HepG2 (cell line): Measurements from ENCODE around the gene PSMD4. TPM values are rescaled to one million over a fixed set of nuclear protein-coding genes. Genes with fewer than 3 reads are reported as not detected.

Source experiments
- AGO1 ChIP-seq: fragments of 200-400 bp; formaldehyde crosslinking; IDR thresholded peaks from 2 replicates; pipeline ENCODE4 v1.6.1; 2017; ENCODE audit warnings: mild to moderate bottlenecking, low read depth, low read length, moderate library complexity; ENCODE audit not compliant: poor library complexity, severe bottlenecking
- CBX5 ChIP-seq: sonication (generic); formaldehyde crosslinking; IDR thresholded peaks from 2 replicates; pipeline ENCODE4 v1.4.0; 2020; ENCODE audit warnings: missing genetic modification reagents, borderline replicate concordance
- CSRNP1 ChIP-seq: sonication (generic); formaldehyde crosslinking; IDR thresholded peaks from 2 replicates; pipeline ENCODE4 v1.8.1; 2023; ENCODE audit warnings: mild to moderate bottlenecking, missing genetic modification reagents
- GATAD2A ChIP-seq: IDR thresholded peaks from 2 replicates; pipeline ENCODE4 v1.6.1; 2016
- KDM4B ChIP-seq: sonication (generic); formaldehyde crosslinking; IDR thresholded peaks from 2 replicates; pipeline ENCODE4 v1.4.0; 2020; ENCODE audit warnings: missing genetic modification reagents
- KLF11 ChIP-seq: IDR thresholded peaks from 2 replicates; pipeline ENCODE4 v1.6.1; 2016; ENCODE audit warnings: missing compliant biosample characterization
- MAX ChIP-seq: IDR thresholded peaks from 2 replicates; pipeline ENCODE4 v1.6.1; 2012; ENCODE audit warnings: inconsistent platforms
- MYNN ChIP-seq: sonication (generic); formaldehyde crosslinking; IDR thresholded peaks from 2 replicates; pipeline ENCODE4 v1.4.0; 2020; ENCODE audit warnings: mild to moderate bottlenecking, low read depth, missing genetic modification reagents
- PBX2 ChIP-seq: IDR thresholded peaks from 2 replicates; pipeline ENCODE4 v1.6.1; 2016; ENCODE audit warnings: control low read depth
- PCBP2 ChIP-seq: fragments of 200-400 bp; formaldehyde crosslinking; optimal IDR thresholded peaks from 2 replicates; pipeline ENCODE3; 2018; ENCODE audit warnings: low read length, low read depth; ENCODE audit not compliant: poor library complexity, severe bottlenecking
- RFXAP ChIP-seq: sonication (generic); formaldehyde crosslinking; IDR thresholded peaks from 2 replicates; pipeline ENCODE4 v1.4.0; 2020; ENCODE audit warnings: missing genetic modification reagents, borderline replicate concordance
- SRSF1 ChIP-seq: fragments of 200-400 bp; formaldehyde crosslinking; optimal IDR thresholded peaks from 2 replicates; pipeline ENCODE3; 2017; ENCODE audit warnings: mild to moderate bottlenecking, low read depth, low read length, moderate library complexity
- ZBTB2 ChIP-seq: sonication (generic); formaldehyde crosslinking; IDR thresholded peaks from 2 replicates; pipeline ENCODE4 v1.8.0; 2022; ENCODE audit warnings: low read depth, missing genetic modification reagents
- ZNF282 ChIP-seq: fragments of 450-650 bp; IDR thresholded peaks from 2 replicates; pipeline ENCODE4 v1.6.1; 2018; ENCODE audit not compliant: partially characterized antibody
- ZNF567 ChIP-seq: sonication (generic); formaldehyde crosslinking; IDR thresholded peaks from 2 replicates; pipeline ENCODE4 v1.8.1; 2023; ENCODE audit warnings: mild to moderate bottlenecking, missing genetic modification reagents, borderline replicate concordance
- ZNF616 ChIP-seq: sonication (generic); formaldehyde crosslinking; IDR thresholded peaks from 2 replicates; pipeline ENCODE4 v1.5.0; 2020; ENCODE audit warnings: low read depth, mild to moderate bottlenecking, missing genetic modification reagents
- ZNF629 ChIP-seq: sonication (generic); formaldehyde crosslinking; conservative IDR thresholded peaks from 2 replicates; pipeline ENCODE4 v1.5.0; 2020; ENCODE audit warnings: missing genetic modification reagents
- ZSCAN20 ChIP-seq: sonication (generic); formaldehyde crosslinking; IDR thresholded peaks from 2 replicates; pipeline ENCODE4 v1.4.0; 2020; ENCODE audit warnings: missing genetic modification reagents, mild to moderate bottlenecking, borderline replicate concordance
- polyA plus RNA-seq, 8 experiments: library from polyadenylated mRNA; depleted of rRNA in 3 of 8; stranded (reverse) in 7 of 8; unstranded in 1 of 8; fragments of >200 nt; fragmentation: Illumina TruSeq in 4 of 8; extraction: Trizol in 4 of 8; gene quantifications; 2 replicates each; pipeline versions ENCODE4 v1.2.1 to v1.2.3, GENCODE V29; 2011 to 2016; ENCODE audit warnings: low read depth in 4 of 8, missing spikeins in 1 of 8, mixed read lengths in 1 of 8; ENCODE audit not compliant: insufficient read depth in 1 of 8
- total RNA-seq, 5 experiments: library from RNA; depleted of rRNA; stranded (reverse); fragments of >200 nt; fragmentation: Illumina TruSeq; extraction: Trizol; gene quantifications; 2 replicates each; pipeline ENCODE4 v1.2.3, GENCODE V29; 2016; ENCODE audit warnings: low read depth in 1 of 5
- TF ChIP-seq, protein P1 (sequence below): IDR thresholded peaks from 2 replicates; pipeline ENCODE4 v1.6.1; 2012; ENCODE audit warnings: low read depth, low read length, improper control_type of control experiment
- TF ChIP-seq, protein P2 (sequence below): sonication (generic); formaldehyde crosslinking; IDR thresholded peaks from 2 replicates; pipeline ENCODE4 v1.4.0; 2020; ENCODE audit warnings: missing genetic modification reagents, borderline replicate concordance

The PSMD4 gene
- total and polyA plus RNA-seq, 2 of the 13 experiments (the other 11 are each of a cell fraction or from before 2014, with no cell fraction given) = 194 to 243 TPM

DNA sequence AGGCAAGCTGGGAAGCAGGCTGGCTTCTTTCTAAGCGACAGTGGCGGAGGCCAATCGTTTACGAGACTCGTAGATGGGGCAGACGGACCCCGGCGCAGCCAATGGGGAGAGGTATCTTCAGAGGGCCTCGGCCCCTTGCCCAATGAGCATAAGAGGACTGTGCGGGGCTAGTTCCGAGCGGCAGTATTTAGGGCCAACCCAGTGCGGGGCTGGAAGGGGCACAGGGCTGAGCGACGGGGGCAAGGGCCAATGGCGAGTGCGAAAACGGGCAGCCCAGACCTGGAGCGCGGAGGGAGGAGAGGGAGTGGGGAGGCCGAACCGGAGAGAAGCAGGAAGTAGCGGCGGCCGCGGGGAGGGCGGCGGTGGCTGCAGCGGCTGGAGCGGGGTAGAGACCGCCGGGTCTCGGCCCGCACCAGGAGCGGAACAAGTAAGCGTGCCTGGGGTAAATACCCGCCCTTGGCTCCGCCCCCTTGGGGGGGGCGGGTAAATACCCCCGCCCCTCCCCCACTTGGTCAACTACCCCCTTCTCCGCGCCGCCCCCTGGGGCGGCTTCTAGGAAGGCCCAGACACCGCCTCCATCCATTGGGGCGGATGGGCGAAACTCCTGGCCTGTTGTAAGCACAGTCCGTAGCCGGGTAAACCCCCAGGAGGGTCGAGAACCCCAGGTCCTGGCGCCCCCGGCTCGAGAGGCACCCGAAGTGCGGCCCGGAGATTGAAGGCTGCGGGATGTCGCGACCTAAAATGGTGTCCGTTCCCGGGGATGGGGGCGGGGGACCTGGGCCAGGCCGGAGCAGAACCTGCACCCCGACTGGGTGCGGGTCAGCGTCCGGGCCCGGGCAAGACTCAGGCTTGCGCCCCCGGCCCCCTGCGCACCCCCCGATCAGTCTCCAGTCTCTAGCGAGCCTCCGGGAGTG, 27.7 kb downstream of the PSMD4 start, which contains the start of gene ZNF687 (continued):
- TF ChIP-seq ZBTB2 = peak; percentile 93
- TF ChIP-seq KDM4B (CRISPR knock-in tag) = no peak
- no peak for TF ChIP-seq RFXAP
- TF ChIP-seq ZNF616 (CRISPR knock-in tag) = no peak
- peak; percentile 100 for TF ChIP-seq PBX2 (CRISPR knock-in tag)
- no peak for TF ChIP-seq SRSF1
- no peak for TF ChIP-seq ZNF567 (CRISPR knock-in tag)
- TF ChIP-seq, protein P1, sequence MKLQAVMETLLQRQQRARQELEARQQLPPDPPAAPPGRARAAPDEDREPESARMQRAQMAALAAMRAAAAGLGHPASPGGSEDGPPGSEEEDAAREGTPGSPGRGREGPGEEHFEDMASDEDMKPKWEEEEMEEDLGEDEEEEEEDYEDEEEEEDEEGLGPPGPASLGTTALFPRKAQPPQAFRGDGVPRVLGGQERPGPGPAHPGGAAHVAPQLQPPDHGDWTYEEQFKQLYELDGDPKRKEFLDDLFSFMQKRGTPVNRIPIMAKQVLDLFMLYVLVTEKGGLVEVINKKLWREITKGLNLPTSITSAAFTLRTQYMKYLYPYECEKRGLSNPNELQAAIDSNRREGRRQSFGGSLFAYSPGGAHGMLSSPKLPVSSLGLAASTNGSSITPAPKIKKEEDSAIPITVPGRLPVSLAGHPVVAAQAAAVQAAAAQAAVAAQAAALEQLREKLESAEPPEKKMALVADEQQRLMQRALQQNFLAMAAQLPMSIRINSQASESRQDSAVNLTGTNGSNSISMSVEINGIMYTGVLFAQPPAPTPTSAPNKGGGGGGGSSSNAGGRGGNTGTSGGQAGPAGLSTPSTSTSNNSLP = no peak; the same call in 1 of the 2 replicates
- no peak for TF ChIP-seq MYNN (CRISPR knock-in tag)
- no peak for TF ChIP-seq ZNF629 (CRISPR knock-in tag)
- TF ChIP-seq AGO1 = no peak
- TF ChIP-seq, protein P2, sequence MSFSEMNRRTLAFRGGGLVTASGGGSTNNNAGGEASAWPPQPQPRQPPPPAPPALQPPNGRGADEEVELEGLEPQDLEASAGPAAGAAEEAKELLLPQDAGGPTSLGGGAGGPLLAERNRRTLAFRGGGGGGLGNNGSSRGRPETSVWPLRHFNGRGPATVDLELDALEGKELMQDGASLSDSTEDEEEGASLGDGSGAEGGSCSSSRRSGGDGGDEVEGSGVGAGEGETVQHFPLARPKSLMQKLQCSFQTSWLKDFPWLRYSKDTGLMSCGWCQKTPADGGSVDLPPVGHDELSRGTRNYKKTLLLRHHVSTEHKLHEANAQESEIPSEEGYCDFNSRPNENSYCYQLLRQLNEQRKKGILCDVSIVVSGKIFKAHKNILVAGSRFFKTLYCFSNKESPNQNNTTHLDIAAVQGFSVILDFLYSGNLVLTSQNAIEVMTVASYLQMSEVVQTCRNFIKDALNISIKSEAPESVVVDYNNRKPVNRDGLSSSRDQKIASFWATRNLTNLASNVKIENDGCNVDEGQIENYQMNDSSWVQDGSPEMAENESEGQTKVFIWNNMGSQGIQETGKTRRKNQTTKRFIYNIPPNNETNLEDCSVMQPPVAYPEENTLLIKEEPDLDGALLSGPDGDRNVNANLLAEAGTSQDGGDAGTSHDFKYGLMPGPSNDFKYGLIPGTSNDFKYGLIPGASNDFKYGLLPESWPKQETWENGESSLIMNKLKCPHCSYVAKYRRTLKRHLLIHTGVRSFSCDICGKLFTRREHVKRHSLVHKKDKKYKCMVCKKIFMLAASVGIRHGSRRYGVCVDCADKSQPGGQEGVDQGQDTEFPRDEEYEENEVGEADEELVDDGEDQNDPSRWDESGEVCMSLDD (CRISPR knock-in tag) = no peak
- no peak for TF ChIP-seq KLF11
- TF ChIP-seq ZSCAN20 (CRISPR knock-in tag) = no peak
- no peak for TF ChIP-seq PCBP2
- no peak for TF ChIP-seq CBX5 (CRISPR knock-in tag)
- no peak for TF ChIP-seq GATAD2A (CRISPR knock-in tag)
- TF ChIP-seq MAX = no peak; the same call in 1 of the 2 replicates
- no peak for TF ChIP-seq ZNF282
- no peak for TF ChIP-seq CSRNP1 (CRISPR knock-in tag)
